ENCODE results near the gene LPAR5. TPM values are rescaled to one million over a fixed set of nuclear protein-coding genes. Genes with fewer than 3 reads are reported as not detected.

The LPAR5 gene
- total and polyA plus RNA-seq, 2 of the 13 experiments (the other 11 are each of a cell fraction or from before 2014, with no cell fraction given) = 0.09 to 0.32 TPM

GRCh38 chr12:6613015-6613775 is 22.6 kb downstream of the LPAR5 start:
- CTCF ChIA-PET (ENCODE audit: low intra/inter-chr PET ratio, low total read pairs) = no interaction called here
- H3K4me1 ChIP-seq (ENCODE audit: insufficient read depth, low read length) = peaks cover 47% of the 10 kb centered on the region
- H3K4me3 ChIP-seq (replicated peaks in 1 of 3; ENCODE audit: insufficient read depth in 1 of 3, low read depth in 2 of 3, low read length in 3 of 3) = peak overlapping the region; percentile 34 to 75 (median 53)
- H3K4me2 ChIP-seq (ENCODE audit: low read depth, low read length) = peak overlapping the region; percentile 100
- no TSS peak for BruUV-seq (replicated peaks)
- POLR2A ChIA-PET = interaction anchor here (0.6 to 3.0 kb wide), 25 partner anchors 9 to 448 kb away, joined by 3 to 30 read pairs (median 4); partner anchors contain the start of genes C1S, CDCA3, COPS7A and GAPDH
- peak overlapping the region; percentile 52 for H2AFZ ChIP-seq (ENCODE audit: low read length)
- H3K36me3 ChIP-seq (replicated peaks in 1 of 2; ENCODE audit: control insufficient read depth in 1 of 2, insufficient read depth in 2 of 2, low read length in 2 of 2) = no peaks in the 10 kb centered on the region
- no peak for FAIRE-seq
- WGBS (ENCODE audit: low lambda C conversion rate) = 2% methylated on average over 17 of the region's 17 CpGs
- in situ Hi-C loops (cut with HindIII; ENCODE audit: extremely low pct_ligation_motif_present, low pct_unique_long_range_greater_than_20kb) = no loop called here
- no peaks in the 10 kb centered on the region for H4K20me1 ChIP-seq (ENCODE audit: insufficient read depth, low read length)
- H3K27ac ChIP-seq (ENCODE audit: extremely low read length, insufficient read depth, low read length) = peak overlapping the region; percentile 69
- intact Hi-C loops (cut with micrococcal nuclease; ENCODE audit: unreplicated experiment) = loop anchor here (10.0 kb wide), 1 partner anchor 212 kb away; the partner anchor contains the start of genes GPR162 and P3H3
- peak; percentile 62 for DNase-seq (ENCODE audit: low spot score)
- no peaks in the 10 kb centered on the region for H3K27me3 ChIP-seq (ENCODE audit: control insufficient read depth in 1 of 2, insufficient read depth in 2 of 2, low read length in 2 of 2)
- H3K9ac ChIP-seq (ENCODE audit: insufficient read depth, low read depth, low read length) = peak overlapping the region; percentile 76
- H3K79me2 ChIP-seq (ENCODE audit: insufficient read depth, low read length) = no peaks in the 10 kb centered on the region
- peak; percentile 7 for ATAC-seq
- H3K9me3 ChIP-seq (ENCODE audit: low read length) = no peaks in the 10 kb centered on the region
- TF ChIP-seq ZMYM2 (CRISPR knock-in tag; IDR thresholded peaks at IDR 0.05) (peak; percentile 14; the same call in 1 of the 2 replicates), ATF6 (CRISPR knock-in tag; conservative IDR thresholded peaks at IDR 0.05) (no peak), PAF1 (CRISPR knock-in tag; IDR thresholded peaks at IDR 0.05) (no peak), KAT7 (CRISPR knock-in tag; IDR thresholded peaks at IDR 0.05; ENCODE audit: borderline replicate concordance) (no peak; the same call in 1 of the 2 replicates), TRIM24 (CRISPR knock-in tag; IDR thresholded peaks at IDR 0.05) (no peak), KAT8 (CRISPR knock-in tag; IDR thresholded peaks at IDR 0.05) (peak; percentile 45; the same call in 1 of the 2 replicates), ZNF431 (CRISPR knock-in tag; IDR thresholded peaks at IDR 0.05; ENCODE audit: borderline replicate concordance, low read depth) (no peak), KDM2A (CRISPR knock-in tag; IDR thresholded peaks at IDR 0.05; ENCODE audit: borderline replicate concordance, low read depth) (peak; percentile 18; the same call in 1 of the 2 replicates), ZKSCAN1 (IDR thresholded peaks at IDR 0.05; ENCODE audit: low read length) (no peak), GLI4 (CRISPR knock-in tag; IDR thresholded peaks at IDR 0.05; ENCODE audit: borderline replicate concordance) (no peak), POLR2A (IDR thresholded peaks at IDR 0.05; ENCODE audit: insufficient read depth in 1 of 2, low read depth in 2 of 2, low read length in 2 of 2) (peak in 1 of 2 experiments; percentile 34; a peak in 1 of 4 replicates), ZFY (CRISPR knock-in tag; IDR thresholded peaks at IDR 0.05) (0 out of 2 replicates have a peak, but pooled peaks have one; percentile 24), ZSCAN29 (CRISPR knock-in tag; conservative IDR thresholded peaks at IDR 0.05) (no peak), ZNF331 (CRISPR knock-in tag; IDR thresholded peaks at IDR 0.05) (0 out of 2 replicates have a peak, but pooled peaks have one; percentile 43), CENPX (CRISPR knock-in tag; IDR thresholded peaks at IDR 0.05) (no peak), NFIB (CRISPR knock-in tag; IDR thresholded peaks at IDR 0.05; ENCODE audit: borderline replicate concordance) (no peak), PHF5A (CRISPR knock-in tag; IDR thresholded peaks at IDR 0.05; ENCODE audit: low read depth, unreplicated experiment) (no peak), MYNN (CRISPR knock-in tag; IDR thresholded peaks at IDR 0.05; ENCODE audit: low read depth) (0 out of 2 replicates have a peak, but pooled peaks have one; percentile 72), ZNF281 (CRISPR knock-in tag; IDR thresholded peaks at IDR 0.05; ENCODE audit: borderline replicate concordance) (peak; percentile 54; the same call in 1 of the 2 replicates)

Measured in HepG2 (cell line).